Measurements from ENCODE around the gene BOD1. TPM values are rescaled to one million over a fixed set of nuclear protein-coding genes. Genes with fewer than 3 reads are reported as not detected.

BOD1 gene
- total RNA-seq, 1 experiment from 2014 or later: 70.9 TPM

DNA sequence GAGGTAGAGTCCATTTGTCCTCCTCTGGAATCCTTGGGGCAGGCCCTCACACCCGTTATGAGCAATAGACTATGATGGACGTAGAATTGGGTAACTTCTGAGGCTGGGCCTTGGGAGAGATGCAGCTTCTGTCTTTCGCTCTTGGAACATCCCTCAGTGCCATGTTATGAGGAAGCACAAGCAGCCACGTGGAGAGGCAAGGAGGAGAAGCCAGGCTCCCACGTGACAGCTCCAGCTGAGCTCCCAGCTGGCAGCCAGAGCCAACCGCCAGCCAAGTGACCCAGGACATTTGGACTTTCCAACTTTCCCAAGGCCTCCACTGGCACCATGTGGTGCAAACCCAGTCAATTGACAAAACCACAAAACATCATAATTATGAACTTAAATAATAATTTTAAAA is 43.0 kb upstream of the BOD1 start:
- TF ChIP-seq EZH2 (IDR thresholded peaks at IDR 0.05; ENCODE audit: borderline replicate concordance, low read depth, low read length, poor library complexity, severe bottlenecking): no peak
- TF ChIP-seq, protein P1, sequence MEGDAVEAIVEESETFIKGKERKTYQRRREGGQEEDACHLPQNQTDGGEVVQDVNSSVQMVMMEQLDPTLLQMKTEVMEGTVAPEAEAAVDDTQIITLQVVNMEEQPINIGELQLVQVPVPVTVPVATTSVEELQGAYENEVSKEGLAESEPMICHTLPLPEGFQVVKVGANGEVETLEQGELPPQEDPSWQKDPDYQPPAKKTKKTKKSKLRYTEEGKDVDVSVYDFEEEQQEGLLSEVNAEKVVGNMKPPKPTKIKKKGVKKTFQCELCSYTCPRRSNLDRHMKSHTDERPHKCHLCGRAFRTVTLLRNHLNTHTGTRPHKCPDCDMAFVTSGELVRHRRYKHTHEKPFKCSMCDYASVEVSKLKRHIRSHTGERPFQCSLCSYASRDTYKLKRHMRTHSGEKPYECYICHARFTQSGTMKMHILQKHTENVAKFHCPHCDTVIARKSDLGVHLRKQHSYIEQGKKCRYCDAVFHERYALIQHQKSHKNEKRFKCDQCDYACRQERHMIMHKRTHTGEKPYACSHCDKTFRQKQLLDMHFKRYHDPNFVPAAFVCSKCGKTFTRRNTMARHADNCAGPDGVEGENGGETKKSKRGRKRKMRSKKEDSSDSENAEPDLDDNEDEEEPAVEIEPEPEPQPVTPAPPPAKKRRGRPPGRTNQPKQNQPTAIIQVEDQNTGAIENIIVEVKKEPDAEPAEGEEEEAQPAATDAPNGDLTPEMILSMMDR (conservative IDR thresholded peaks at IDR 0.05; ENCODE audit: low read depth, low read length): no peak
- no peak for DNase-seq (ENCODE audit: low spot score)
- BruUV-seq (replicated peaks): no TSS peak
- Histone ChIP-seq H3K27me3 (replicated peaks; ENCODE audit: insufficient read depth, low read depth, low read length, poor library complexity) (no peaks in the 10 kb centered on the region), H3K36me3 (ENCODE audit: insufficient read depth, low read length, poor library complexity, severe bottlenecking) (no peaks in the 10 kb centered on the region), H3K4me3 (ENCODE audit: low read depth, low read length, poor library complexity, severe bottlenecking) (no peak overlapping the region), H3K27ac (ENCODE audit: low read depth, low read length, poor library complexity, severe bottlenecking) (no peak overlapping the region), H3K4me1 (ENCODE audit: insufficient read depth, low read length, poor library complexity, severe bottlenecking) (no peaks in the 10 kb centered on the region), H3K9me3 (ENCODE audit: low read depth, low read length, poor library complexity, severe bottlenecking) (no peaks in the 10 kb centered on the region)
- intact Hi-C loops (cut with micrococcal nuclease; ENCODE audit: unreplicated experiment): no loop called here
- ChIA-PET CTCF (no interaction called here), POLR2A (ENCODE audit: low non-redundant PET) (no interaction called here)

DNA sequence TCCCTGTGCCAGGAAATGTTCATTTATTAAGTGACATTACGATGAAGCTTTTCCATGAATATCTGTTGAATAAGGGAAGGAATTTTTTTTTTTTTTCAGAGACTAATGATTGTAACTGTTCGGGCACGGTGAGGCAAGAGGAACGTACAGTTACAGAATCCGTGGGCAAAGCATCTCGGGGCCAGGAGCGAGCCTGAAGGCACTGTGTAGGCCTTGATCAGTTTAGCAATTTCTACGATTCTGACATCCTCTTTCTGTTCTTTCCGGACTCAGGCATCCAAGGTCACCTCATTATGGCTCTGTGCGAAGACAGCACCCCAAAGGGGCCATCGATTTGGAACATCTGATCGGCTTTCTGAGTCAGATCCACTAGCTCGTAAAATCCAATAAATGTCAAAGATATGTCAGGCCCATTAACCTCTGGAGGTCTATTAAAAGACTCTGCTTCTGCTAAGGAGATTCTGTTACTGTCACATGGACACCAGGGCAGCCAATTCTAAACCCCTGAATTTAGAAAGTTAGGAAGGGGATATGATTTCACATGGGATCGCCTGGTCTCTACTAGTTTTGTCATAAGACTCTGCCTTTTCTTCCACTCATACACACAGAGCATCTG is 41.4 kb upstream of the BOD1 start:
- DNase-seq (ENCODE audit: low spot score): no peak
- H3K27me3 ChIP-seq (replicated peaks; ENCODE audit: insufficient read depth, low read depth, low read length, poor library complexity): no peaks in the 10 kb centered on the region
- ChIA-PET CTCF (no interaction called here), POLR2A (ENCODE audit: low non-redundant PET) (no interaction called here)
- intact Hi-C loops (cut with micrococcal nuclease; ENCODE audit: unreplicated experiment): no loop called here
- H3K27ac ChIP-seq (ENCODE audit: low read depth, low read length, poor library complexity, severe bottlenecking): no peak overlapping the region
- no peak for TF ChIP-seq EZH2 (IDR thresholded peaks at IDR 0.05; ENCODE audit: borderline replicate concordance, low read depth, low read length, poor library complexity, severe bottlenecking)
- H3K4me1 ChIP-seq (ENCODE audit: insufficient read depth, low read length, poor library complexity, severe bottlenecking): no peaks in the 10 kb centered on the region
- no TSS peak for BruUV-seq (replicated peaks)
- H3K4me3 ChIP-seq (ENCODE audit: low read depth, low read length, poor library complexity, severe bottlenecking): no peak overlapping the region
- no peaks in the 10 kb centered on the region for H3K9me3 ChIP-seq (ENCODE audit: low read depth, low read length, poor library complexity, severe bottlenecking)
- no peaks in the 10 kb centered on the region for H3K36me3 ChIP-seq (ENCODE audit: insufficient read depth, low read length, poor library complexity, severe bottlenecking)

- Histone ChIP-seq H3K4me1 (ENCODE audit: insufficient read depth, low read length, poor library complexity, severe bottlenecking) (no peaks in the 10 kb centered on the region), H3K36me3 (ENCODE audit: insufficient read depth, low read length, poor library complexity, severe bottlenecking) (no peaks in the 10 kb centered on the region), H3K27me3 (replicated peaks; ENCODE audit: insufficient read depth, low read depth, low read length, poor library complexity) (no peaks in the 10 kb centered on the region), H3K27ac (ENCODE audit: low read depth, low read length, poor library complexity, severe bottlenecking) (no peak overlapping the region), H3K9me3 (ENCODE audit: low read depth, low read length, poor library complexity, severe bottlenecking) (no peaks in the 10 kb centered on the region), H3K4me3 (ENCODE audit: low read depth, low read length, poor library complexity, severe bottlenecking) (no peak overlapping the region)
- ChIA-PET CTCF (no interaction called here), POLR2A (ENCODE audit: low non-redundant PET) (no interaction called here)
- intact Hi-C loops (cut with micrococcal nuclease; ENCODE audit: unreplicated experiment): no loop called here
- no TSS peak for BruUV-seq (replicated peaks)
- no peak for TF ChIP-seq EZH2 (IDR thresholded peaks at IDR 0.05; ENCODE audit: borderline replicate concordance, low read depth, low read length, poor library complexity, severe bottlenecking)
- TF ChIP-seq, protein P1 (conservative IDR thresholded peaks at IDR 0.05; ENCODE audit: low read depth, low read length): no peak
- DNase-seq (ENCODE audit: low spot score): no peak
Observed at GRCh38 chr5:173655196-173655797, 38.8 kb upstream of the BOD1 start.

Data from A673 (cell line).